ENCODE results near the gene SPON1.
"Not testable (repeated sequence)": the region's sequence is repeated elsewhere in the genome, so short reads cannot be mapped to it uniquely, and the experiment has no call there.

The SPON1 gene

DNA sequence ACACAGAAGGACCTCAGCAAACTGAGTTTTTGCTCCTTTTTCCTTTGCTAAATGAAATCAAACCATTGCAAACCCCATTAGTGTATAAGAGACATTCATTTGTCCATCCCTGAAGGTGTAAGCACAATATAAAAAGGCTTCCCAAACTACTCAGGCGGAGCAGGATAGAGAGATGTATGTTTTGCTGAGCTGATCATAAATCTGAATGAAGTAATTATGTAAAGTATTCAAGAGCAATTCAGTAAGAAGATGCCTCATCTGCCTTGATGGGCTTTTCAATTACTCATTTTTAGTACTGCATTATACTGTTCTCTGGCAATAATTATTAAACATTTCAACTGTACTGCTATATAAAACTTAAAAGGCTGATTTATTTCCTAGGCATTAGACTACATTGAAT lies 65.0 kb downstream of the SPON1 start:
- no peak overlapping the region for H3K27ac ChIP-seq (ENCODE audit: low read length)
- no peaks in the 10 kb centered on the region for H3K79me2 ChIP-seq (ENCODE audit: low read length)
- H3K27me3 ChIP-seq (replicated peaks; ENCODE audit: insufficient read depth, low read length) = no peaks in the 10 kb centered on the region
- DNase-seq = no peak
- H3K4me3 ChIP-seq (ENCODE audit: low read length) = no peak overlapping the region
- H3K9me2 ChIP-seq (replicated peaks; ENCODE audit: insufficient read depth, low read length) = no peaks in the 10 kb centered on the region
- TF ChIP-seq, protein P1, sequence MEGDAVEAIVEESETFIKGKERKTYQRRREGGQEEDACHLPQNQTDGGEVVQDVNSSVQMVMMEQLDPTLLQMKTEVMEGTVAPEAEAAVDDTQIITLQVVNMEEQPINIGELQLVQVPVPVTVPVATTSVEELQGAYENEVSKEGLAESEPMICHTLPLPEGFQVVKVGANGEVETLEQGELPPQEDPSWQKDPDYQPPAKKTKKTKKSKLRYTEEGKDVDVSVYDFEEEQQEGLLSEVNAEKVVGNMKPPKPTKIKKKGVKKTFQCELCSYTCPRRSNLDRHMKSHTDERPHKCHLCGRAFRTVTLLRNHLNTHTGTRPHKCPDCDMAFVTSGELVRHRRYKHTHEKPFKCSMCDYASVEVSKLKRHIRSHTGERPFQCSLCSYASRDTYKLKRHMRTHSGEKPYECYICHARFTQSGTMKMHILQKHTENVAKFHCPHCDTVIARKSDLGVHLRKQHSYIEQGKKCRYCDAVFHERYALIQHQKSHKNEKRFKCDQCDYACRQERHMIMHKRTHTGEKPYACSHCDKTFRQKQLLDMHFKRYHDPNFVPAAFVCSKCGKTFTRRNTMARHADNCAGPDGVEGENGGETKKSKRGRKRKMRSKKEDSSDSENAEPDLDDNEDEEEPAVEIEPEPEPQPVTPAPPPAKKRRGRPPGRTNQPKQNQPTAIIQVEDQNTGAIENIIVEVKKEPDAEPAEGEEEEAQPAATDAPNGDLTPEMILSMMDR (IDR thresholded peaks at IDR 0.05; ENCODE audit: low read length) = no peak
- TF ChIP-seq EZH2phosphoT487 (IDR thresholded peaks at IDR 0.05; ENCODE audit: low read length) = no peak
- no peak for TF ChIP-seq EZH2 (optimal IDR thresholded peaks at IDR 0.05; ENCODE audit: low read depth, low read length)
- no peak overlapping the region for H3K9ac ChIP-seq (ENCODE audit: low read length)
- no peak overlapping the region for H3K4me2 ChIP-seq (ENCODE audit: low read depth, low read length)
- H2AFZ ChIP-seq (ENCODE audit: low read length) = no peak overlapping the region
- no peaks in the 10 kb centered on the region for H3K9me3 ChIP-seq (replicated peaks; ENCODE audit: insufficient read depth, low read length)
- H3K4me1 ChIP-seq (ENCODE audit: low read length) = no peaks in the 10 kb centered on the region
- no peaks in the 10 kb centered on the region for H4K20me1 ChIP-seq (ENCODE audit: insufficient read depth, low read length)
- no peaks in the 10 kb centered on the region for H3F3A ChIP-seq (ENCODE audit: insufficient read depth, low read length)
- no peaks in the 10 kb centered on the region for H3K36me3 ChIP-seq (replicated peaks; ENCODE audit: insufficient read depth, low read length)

DNA sequence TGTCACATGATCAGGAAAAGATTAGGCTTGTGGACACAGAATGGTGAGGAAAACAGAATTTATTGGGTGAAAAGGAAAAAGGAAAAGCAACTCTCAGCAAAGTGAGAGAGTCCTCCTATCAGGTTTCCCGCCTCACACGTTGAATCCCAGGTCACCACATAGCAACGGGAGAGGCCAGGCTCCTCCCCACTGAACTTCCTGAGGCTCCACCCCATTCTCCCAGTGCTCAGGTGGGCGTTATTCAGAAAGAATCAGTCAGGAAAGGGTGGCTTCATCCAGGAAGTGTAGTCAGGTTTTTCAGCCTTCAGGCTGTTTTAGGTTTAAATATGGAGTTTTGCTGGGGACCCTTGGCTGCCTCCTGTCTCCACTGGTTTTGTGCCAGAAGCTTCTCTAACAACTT lies 66.9 kb downstream of the SPON1 start:
- no peak overlapping the region for H3K4me2 ChIP-seq (ENCODE audit: low read depth, low read length)

DNA sequence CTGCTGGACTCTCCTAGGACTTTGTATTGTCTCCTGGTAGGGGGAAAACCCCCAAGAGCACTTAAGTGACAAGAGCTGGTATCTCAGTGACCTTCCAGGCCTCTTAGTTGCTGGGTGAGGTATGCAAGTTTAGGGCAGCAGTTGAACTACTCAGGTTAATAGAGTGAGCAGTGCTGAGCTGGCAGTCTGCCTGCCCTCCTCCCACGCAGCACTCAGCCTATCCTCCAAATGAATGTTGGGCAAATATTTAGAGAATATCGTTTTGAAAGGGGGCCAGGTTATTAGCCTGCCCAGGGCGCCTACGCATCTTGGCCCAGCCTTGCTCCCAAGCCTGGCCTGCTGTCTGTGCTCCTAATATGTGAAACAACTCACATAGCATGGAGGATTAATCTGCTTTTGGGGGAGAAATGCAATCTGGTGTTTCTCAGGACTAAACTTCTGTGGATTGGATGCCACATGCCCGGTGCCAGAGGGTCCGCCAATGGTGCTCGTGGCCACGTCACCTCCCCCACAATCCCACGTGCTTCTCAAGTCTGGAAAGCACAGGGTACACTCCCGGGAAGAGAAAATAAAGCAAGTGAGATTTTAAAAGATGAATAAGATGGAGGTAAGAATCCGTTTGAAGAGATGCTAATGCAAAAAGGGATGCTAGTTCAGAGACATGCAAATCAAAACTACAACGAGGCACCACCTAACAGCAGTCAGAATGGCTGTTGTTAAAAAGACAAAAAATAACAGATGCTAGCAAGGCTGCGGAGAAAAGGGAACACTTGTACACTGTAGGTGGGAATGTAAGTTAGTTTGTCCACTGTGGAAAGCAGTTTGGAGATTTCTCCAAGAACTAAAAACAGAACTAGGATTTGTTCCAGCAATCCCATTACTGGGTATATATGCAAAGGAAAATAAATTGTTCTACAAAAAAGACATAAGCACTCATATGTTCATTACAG lies 67.7 kb downstream of the SPON1 start:
- Histone ChIP-seq H2AFZ (ENCODE audit: low read length) (no peak overlapping the region), H3K79me2 (ENCODE audit: low read length) (no peaks in the 10 kb centered on the region), H3K27me3 (replicated peaks; ENCODE audit: insufficient read depth, low read length) (no peaks in the 10 kb centered on the region), H3F3A (ENCODE audit: insufficient read depth, low read length) (no peaks in the 10 kb centered on the region), H3K9me2 (replicated peaks; ENCODE audit: insufficient read depth, low read length) (no peaks in the 10 kb centered on the region), H3K4me1 (ENCODE audit: low read length) (no peaks in the 10 kb centered on the region), H3K27ac (ENCODE audit: low read length) (no peak overlapping the region), H3K9ac (ENCODE audit: low read length) (no peak overlapping the region), H3K36me3 (replicated peaks; ENCODE audit: insufficient read depth, low read length) (no peaks in the 10 kb centered on the region), H4K20me1 (ENCODE audit: insufficient read depth, low read length) (no peaks in the 10 kb centered on the region), H3K4me3 (ENCODE audit: low read length) (no peak overlapping the region), H3K4me2 (ENCODE audit: low read depth, low read length) (no peak overlapping the region), H3K9me3 (replicated peaks; ENCODE audit: insufficient read depth, low read length) (no peaks in the 10 kb centered on the region)
- TF ChIP-seq, protein P1 (IDR thresholded peaks at IDR 0.05; ENCODE audit: low read length) = no peak
- TF ChIP-seq EZH2 (optimal IDR thresholded peaks at IDR 0.05; ENCODE audit: low read depth, low read length) (no peak), EZH2phosphoT487 (IDR thresholded peaks at IDR 0.05; ENCODE audit: low read length) (no peak)
- no peak for DNase-seq

More for the DNA sequence above, 66.9 kb downstream of the SPON1 start:
- Histone ChIP-seq H3K9me2 (replicated peaks; ENCODE audit: insufficient read depth, low read length) (no peaks in the 10 kb centered on the region), H3K4me3 (ENCODE audit: low read length) (no peak overlapping the region), H3K27ac (ENCODE audit: low read length) (no peak overlapping the region), H2AFZ (ENCODE audit: low read length) (no peak overlapping the region), H3K27me3 (replicated peaks; ENCODE audit: insufficient read depth, low read length) (no peaks in the 10 kb centered on the region), H3K9me3 (replicated peaks; ENCODE audit: insufficient read depth, low read length) (no peaks in the 10 kb centered on the region), H3K36me3 (replicated peaks; ENCODE audit: insufficient read depth, low read length) (no peaks in the 10 kb centered on the region), H3K79me2 (ENCODE audit: low read length) (no peaks in the 10 kb centered on the region), H3K4me1 (ENCODE audit: low read length) (no peaks in the 10 kb centered on the region), H3K9ac (ENCODE audit: low read length) (no peak overlapping the region), H4K20me1 (ENCODE audit: insufficient read depth, low read length) (no peaks in the 10 kb centered on the region), H3F3A (ENCODE audit: insufficient read depth, low read length) (no peaks in the 10 kb centered on the region)
- DNase-seq = no peak
- TF ChIP-seq, protein P1 (IDR thresholded peaks at IDR 0.05; ENCODE audit: low read length) = no peak
- TF ChIP-seq EZH2phosphoT487 (IDR thresholded peaks at IDR 0.05; ENCODE audit: low read length) (no peak), EZH2 (optimal IDR thresholded peaks at IDR 0.05; ENCODE audit: low read depth, low read length) (no peak)

DNA sequence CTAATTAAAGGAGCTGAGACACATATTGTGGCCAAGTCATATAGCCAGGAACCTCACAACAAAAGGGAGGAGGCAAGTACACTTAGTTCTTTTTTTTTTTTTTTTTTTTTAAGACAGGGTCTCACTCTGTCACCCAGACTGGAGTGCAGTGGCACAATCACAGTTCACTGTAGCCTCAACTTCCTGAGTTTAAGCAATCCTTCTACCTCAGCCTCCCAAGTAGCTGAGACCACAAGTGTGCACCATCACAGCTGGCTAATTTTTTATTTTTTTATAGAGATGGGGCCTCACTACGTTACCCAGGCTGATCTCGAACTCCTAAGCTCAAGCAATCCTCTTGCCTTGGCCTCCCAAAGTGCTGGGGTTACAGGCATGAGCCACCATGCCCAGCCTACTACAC lies 73.0 kb downstream of the SPON1 start:
- H3K9ac ChIP-seq (ENCODE audit: low read length); H3K27ac ChIP-seq (ENCODE audit: low read length); H4K20me1 ChIP-seq (ENCODE audit: insufficient read depth, low read length): not testable (repeated sequence)

More for the DNA sequence above, 73.0 kb downstream of the SPON1 start:
- H3K36me3 ChIP-seq (replicated peaks; ENCODE audit: insufficient read depth, low read length); H3K4me2 ChIP-seq (ENCODE audit: low read depth, low read length); H3F3A ChIP-seq (ENCODE audit: insufficient read depth, low read length); DNase-seq; H2AFZ ChIP-seq (ENCODE audit: low read length); H3K27me3 ChIP-seq (replicated peaks; ENCODE audit: insufficient read depth, low read length); H3K9me2 ChIP-seq (replicated peaks; ENCODE audit: insufficient read depth, low read length); H3K9me3 ChIP-seq (replicated peaks; ENCODE audit: insufficient read depth, low read length); H3K79me2 ChIP-seq (ENCODE audit: low read length); H3K4me3 ChIP-seq (ENCODE audit: low read length); H3K4me1 ChIP-seq (ENCODE audit: low read length): not testable (repeated sequence)
